ENCODE measurements around the gene APBA2.

The APBA2 gene

GRCh38 chr15:28942046-28942445 is 56.3 kb downstream of the APBA2 start:
- DNase-seq: no peak

GRCh38 chr15:28942571-28942970 is 56.8 kb downstream of the APBA2 start:
- DNase-seq: no peak

- no peak for DNase-seq
These were observed 57.4 kb downstream of the APBA2 start for GRCh38 chr15:28943146-28943545.

- no peak for DNase-seq
These were observed 57.9 kb downstream of the APBA2 start for GRCh38 chr15:28943611-28944230.

- no peak for DNase-seq
These were observed 58.5 kb downstream of the APBA2 start for GRCh38 chr15:28944286-28944685.

DNA sequence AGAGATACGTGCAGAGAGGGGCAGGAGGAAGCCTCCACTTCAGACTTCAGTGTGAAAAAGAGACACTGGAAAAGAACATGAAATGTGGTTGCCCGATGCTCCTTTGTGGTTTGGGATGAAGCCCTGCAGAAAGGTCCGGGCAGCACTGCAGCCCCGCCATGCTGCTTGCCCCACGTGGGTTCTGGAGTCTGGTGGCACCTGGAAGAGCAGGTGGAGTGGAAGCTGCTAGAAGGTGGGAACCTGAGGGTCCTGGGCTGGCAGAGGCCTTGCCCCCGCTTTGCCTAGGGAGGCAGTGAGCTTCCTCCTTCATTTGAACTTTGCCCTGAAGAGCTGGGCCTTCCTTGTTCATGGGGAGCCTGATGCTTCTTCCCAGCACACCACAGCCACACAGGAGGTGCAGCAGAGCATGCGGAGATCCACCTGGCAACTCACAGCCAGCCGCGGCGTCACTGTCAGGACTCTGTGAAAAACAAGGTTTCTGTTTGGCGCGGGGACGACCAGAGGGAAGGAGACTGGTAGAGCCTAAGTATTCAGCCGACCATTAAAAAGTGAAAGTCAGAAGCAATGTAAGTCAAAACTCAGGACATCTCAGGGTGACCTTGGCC is 59.0 kb downstream of the APBA2 start:
- DNase-seq: no peak

GRCh38 chr15:28945626-28946230 is 60.0 kb downstream of the APBA2 start:
- no peak for DNase-seq

- no peak for DNase-seq
These were observed 61.0 kb downstream of the APBA2 start for GRCh38 chr15:28946803-28947202.

GRCh38 chr15:28947221-28947674 is 61.5 kb downstream of the APBA2 start:
- no peak for DNase-seq

GRCh38 chr15:28948036-28948435 is 62.3 kb downstream of the APBA2 start:
- DNase-seq: no peak

DNA sequence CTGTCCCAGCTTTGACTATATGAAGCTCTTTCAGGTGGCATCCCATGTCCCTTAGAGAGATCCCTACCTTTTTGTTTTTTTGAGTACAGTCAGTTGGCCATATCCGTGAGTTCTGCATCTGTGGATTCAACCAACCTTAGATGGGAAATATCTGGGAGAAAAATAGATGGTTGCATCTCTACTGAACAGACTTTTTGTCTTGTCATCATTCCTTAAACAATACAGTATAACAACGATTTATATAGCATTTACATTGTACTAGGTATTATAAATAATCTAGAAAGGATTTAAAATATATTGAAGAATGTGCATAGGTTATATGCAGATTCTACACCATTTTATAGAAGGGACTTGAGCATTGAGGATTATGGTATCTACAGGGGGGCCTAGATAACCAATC is 65.1 kb downstream of the APBA2 start:
- DNase-seq: no peak

GRCh38 chr15:28952666-28953491 is 67.1 kb downstream of the APBA2 start:
- DNase-seq: no peak

GRCh38 chr15:28953573-28954195 is 67.9 kb downstream of the APBA2 start:
- DNase-seq: no peak

- DNase-seq: no peak
These were observed 68.8 kb downstream of the APBA2 start for GRCh38 chr15:28954466-28955159.

DNA sequence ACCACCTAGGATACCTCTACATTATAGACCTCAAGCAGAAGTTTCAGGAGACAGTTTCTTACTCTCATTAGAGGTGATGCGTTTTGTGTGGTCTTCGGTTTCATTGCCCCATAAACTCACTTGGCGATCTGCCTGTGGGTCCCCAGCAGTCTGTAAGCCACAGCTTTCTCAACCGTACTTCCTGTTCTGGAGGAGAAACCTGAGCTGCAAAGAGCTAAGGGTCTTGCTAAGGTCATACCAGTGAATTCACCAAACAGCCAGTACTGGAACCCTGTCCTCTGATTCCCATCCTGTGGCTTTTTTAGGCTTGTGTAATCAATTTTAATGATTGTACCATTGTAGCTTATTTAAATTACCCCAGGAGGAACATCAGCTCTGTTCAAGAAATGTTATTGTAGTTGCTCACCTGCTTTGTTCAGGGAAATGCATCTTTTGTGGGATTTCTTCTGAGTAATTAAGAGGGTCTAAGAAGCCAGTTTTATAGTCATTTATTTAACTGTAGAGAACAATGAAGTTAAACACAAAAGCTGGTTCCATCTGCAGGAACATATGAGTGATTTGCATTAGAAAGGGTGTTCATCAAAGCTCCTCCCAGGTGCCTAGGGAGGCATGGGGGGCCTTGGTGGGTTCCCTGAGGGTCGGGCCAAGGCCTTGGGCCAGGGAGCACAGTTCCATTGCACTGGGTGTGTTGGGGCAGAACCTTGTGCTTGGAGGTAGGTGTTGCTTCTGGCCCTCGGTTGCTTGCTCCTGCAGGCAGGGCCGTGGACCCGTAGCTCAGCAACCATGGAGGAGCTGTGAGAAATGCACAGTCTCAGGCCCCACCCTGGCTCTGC is 69.6 kb downstream of the APBA2 start:
- DNase-seq: peak; percentile 19

- DNase-seq: no peak
These were observed 70.2 kb downstream of the APBA2 start for GRCh38 chr15:28955993-28956421.

GRCh38 chr15:28956491-28956890 is 70.7 kb downstream of the APBA2 start:
- DNase-seq: no peak

- no peak for DNase-seq
These were observed 72.1 kb downstream of the APBA2 start for GRCh38 chr15:28957606-28958498.

DNA sequence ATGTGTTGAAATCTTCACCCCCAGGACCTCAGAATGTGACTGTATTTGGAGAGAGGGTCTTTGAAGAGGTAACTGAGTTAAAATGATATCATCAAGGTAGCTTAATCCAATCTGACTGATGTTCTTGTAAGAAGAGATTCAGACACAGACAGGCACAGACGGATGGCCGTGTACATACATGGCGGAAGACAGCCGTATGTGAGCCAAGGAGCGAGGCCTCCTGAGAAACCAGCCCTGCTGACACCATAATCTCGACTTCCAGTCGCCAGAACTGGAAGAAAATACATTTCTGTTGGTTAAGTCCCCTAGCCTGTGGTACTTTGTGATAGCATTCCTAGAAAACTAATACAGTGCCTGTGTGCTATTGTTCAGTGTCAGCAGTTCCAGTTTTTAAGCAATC is 73.6 kb downstream of the APBA2 start:
- no peak for DNase-seq

DNA sequence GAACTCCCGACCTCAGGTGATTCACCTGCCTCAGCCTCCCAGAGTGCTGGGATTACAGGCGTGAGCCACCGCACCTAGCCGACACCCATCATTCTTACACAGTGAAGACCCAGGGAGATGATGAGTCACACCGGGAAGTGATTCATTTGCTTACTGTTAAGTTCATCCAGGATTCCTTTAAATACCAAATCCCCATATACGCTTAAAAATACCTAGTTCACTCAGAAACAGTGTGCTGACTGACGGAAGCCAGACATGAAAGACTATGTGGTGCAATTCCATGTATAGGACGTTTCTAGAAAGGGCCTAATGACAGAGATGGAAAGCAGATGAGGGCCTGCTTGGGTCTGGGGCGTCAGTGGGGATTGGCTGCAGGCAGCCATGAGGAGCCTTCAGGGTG is 75.2 kb downstream of the APBA2 start:
- no peak for DNase-seq

Data from NCI-H2029 treated with DMSO at 0.1 percent for 48 hours (cell line).